GM12891 (cell line): Measurements from ENCODE around the gene FEZF2.

Experiments
- DNase-seq: peaks from one replicate; pipeline ENCODE4 v3.0.0; 2011; ENCODE audit warnings: low spot score; ENCODE audit not compliant: insufficient read length
- FAIRE-seq: peaks from 2 replicates; lab custom pipeline; 2011; peaks lifted over from hg19 to GRCh38; lab: Jason Lieb, UNC
- PAX5 ChIP-seq: IDR thresholded peaks from 2 replicates; pipeline ENCODE4 v1.6.1; 2011; ENCODE audit warnings: low read length, moderate library complexity, mild to moderate bottlenecking; ENCODE audit not compliant: insufficient read depth, severe bottlenecking
- POLR2A ChIP-seq: IDR thresholded peaks from 2 replicates; pipeline ENCODE4 v1.6.1; 2011; ENCODE audit warnings: low read depth, low read length, control low read depth
- POLR2AphosphoS5 ChIP-seq: IDR thresholded peaks from 2 replicates; pipeline ENCODE4 v1.6.1; 2011; ENCODE audit warnings: low read depth, low read length, control low read depth
- POU2F2 ChIP-seq: IDR thresholded peaks from 2 replicates; pipeline ENCODE4 v1.6.1; 2011; ENCODE audit warnings: low read depth, mild to moderate bottlenecking, control low read depth, low read length, moderate library complexity
- SPI1 ChIP-seq: IDR thresholded peaks from 2 replicates; pipeline ENCODE4 v1.6.1; 2011; ENCODE audit warnings: low read depth, low read length, control low read depth
- TAF1 ChIP-seq: IDR thresholded peaks from 2 replicates; pipeline ENCODE4 v1.6.1; 2011; ENCODE audit warnings: low read depth, low read length, control low read depth

FEZF2 gene

DNA sequence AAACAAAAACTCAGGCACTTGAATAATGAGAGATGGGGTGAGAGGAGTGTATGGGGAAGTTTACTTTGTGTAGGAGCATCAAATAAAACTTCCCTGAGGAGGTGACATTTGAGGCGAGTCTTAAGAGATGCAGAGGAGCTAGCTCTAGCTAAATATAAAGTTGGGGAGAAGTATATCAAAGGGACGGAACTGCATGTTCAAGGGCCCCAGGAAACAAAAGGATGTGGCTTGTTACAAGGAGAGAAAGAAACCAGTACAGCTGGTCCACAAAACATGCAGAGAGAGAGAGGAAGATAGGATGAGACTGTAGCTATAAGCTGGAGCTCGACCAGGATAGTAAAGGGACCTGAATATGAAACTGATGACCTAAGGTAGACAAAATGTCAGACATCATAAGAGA is 17.6 kb downstream of the FEZF2 start:
- TF ChIP-seq POLR2AphosphoS5 (no peak), POLR2A (no peak), POU2F2 (no peak), SPI1 (no peak), TAF1 (no peak), PAX5 (no peak)
- DNase-seq (no peak), FAIRE-seq (no peak)

DNA sequence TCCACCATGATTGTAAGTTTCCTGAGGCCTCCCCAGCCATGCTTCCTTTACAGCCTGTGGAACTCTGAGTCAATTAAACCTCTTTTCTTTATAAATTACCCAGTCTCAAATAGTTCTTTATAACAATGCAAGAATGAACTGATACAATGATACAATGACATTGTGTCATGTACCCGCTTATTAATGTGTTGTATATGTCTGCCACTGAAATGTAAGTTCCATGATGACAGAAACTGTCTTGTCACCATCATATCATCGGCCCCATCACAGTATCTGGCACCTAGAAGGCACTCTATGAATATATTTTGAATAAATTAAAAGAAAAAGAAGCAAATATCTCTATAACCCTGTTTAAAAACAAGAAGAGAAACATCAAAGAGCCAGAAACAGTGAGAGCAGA is 29.6 kb downstream of the FEZF2 start:
- no peak for DNase-seq
- FAIRE-seq: no peak
- TF ChIP-seq POLR2A (no peak), POU2F2 (no peak), PAX5 (no peak), TAF1 (no peak), POLR2AphosphoS5 (no peak), SPI1 (no peak)

DNA sequence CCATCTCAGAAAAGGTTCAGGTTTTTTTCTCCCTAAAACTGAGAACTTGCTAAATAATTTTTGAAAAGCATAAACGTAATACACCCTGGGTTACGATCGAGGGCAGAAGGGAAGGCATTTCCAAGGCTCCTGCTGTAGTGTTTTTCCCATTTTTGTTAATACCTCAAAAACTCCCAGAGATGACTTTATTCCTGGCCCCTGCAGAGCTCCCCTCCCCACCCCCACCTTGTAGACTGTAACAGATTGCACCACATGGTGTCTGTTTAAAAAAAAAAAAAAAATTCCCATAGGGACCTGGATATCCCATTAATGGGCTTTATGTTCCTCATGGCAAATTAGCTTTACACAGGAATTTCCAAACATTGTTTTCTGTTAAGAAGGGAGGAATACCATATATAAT is 38.2 kb downstream of the FEZF2 start:
- FAIRE-seq (no peak), DNase-seq (no peak)
- TF ChIP-seq POU2F2 (no peak), PAX5 (no peak), POLR2AphosphoS5 (no peak)

DNA sequence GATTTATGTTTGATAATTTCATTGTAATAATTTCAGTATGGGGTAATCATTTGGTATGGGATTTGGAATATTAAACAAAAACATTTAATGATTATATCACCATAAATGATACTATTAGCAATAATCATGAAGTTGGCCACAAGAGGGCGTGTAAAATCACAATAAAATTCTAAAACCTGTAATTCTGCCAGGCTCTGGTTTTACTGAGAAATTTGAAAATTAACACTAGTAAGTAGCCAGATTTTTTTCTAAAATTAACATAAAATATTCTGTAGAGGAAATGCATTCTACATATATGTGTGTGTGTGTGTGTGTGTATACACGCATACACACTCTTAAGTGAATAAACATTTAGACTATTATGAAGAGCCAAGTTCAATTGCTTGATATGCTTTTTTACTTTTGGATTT is 40.5 kb downstream of the FEZF2 start:
- FAIRE-seq (no peak), DNase-seq (no peak)
- TF ChIP-seq PAX5: no peak
- TF ChIP-seq POLR2AphosphoS5: no peak
- TF ChIP-seq POLR2A: no peak
- no peak for TF ChIP-seq TAF1
- TF ChIP-seq SPI1: no peak
- TF ChIP-seq POU2F2: no peak

DNA sequence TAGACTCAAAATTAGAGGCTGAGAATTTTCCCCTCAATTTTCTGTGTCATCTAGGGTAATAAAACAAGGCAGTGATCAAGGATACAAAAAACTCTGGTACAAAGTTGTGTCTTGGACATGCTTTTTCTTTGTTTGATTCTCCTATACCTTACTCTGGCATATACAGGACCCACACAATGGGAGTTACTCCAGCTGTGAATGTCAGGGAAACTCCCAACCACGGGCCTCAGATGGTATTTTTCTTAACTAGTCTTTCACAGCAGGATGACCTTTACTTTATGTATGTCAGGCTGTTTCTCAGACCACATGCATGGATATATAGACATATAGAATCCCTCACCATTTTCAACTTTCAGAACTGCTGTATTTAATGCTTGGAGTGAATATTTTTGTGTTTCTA is 41.3 kb downstream of the FEZF2 start:
- FAIRE-seq (no peak), DNase-seq (no peak)
- TF ChIP-seq SPI1: no peak
- no peak for TF ChIP-seq POLR2A
- no peak for TF ChIP-seq POLR2AphosphoS5
- no peak for TF ChIP-seq POU2F2
- TF ChIP-seq PAX5: no peak
- TF ChIP-seq TAF1: no peak

DNA sequence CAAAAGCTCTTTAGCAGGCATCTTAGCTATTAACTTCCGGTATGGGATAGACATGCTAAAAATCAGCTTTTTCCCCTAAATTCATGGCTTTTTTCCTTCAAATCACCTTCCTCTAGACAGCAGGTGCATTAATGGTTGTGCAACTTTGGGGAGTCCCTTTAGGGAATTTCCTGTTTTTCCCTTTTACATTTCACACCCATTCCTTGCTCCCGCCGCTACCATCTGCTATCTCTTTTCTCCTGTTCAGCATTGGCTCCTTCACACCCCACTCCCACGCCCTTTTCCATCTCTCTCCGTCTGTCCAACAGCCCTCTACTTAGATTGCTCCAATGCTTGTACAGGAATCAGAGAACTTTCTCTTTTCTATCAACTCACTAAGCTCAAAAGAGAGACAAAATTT is 43.4 kb downstream of the FEZF2 start:
- DNase-seq: no peak
- no peak for FAIRE-seq
- TF ChIP-seq SPI1 (no peak), POLR2A (no peak), POLR2AphosphoS5 (no peak), TAF1 (no peak), PAX5 (no peak), POU2F2 (no peak)

DNA sequence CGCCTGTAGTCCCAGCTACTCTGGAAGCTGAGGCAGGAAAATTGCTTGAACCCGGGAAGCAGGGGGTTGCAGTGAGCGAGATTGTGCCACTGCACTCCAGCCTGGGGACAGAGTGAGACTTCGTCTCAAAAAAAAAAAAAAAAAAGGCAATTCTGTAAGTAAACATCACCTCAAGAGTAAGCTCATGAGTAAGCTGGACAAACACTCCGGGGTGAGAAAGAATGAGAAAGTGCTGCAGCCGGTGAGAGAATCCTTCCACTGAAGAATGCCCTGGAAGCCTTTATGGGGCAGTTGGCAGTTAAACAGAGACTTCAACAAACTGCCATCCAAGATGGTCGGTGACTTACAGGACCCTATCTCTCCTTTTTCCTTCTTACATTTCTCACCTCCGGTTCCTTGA is 47.5 kb downstream of the FEZF2 start:
- DNase-seq (no peak), FAIRE-seq (no peak)
- no peak for TF ChIP-seq POU2F2
- no peak for TF ChIP-seq POLR2A
- no peak for TF ChIP-seq PAX5
- no peak for TF ChIP-seq POLR2AphosphoS5
- no peak for TF ChIP-seq TAF1
- TF ChIP-seq SPI1: no peak

DNA sequence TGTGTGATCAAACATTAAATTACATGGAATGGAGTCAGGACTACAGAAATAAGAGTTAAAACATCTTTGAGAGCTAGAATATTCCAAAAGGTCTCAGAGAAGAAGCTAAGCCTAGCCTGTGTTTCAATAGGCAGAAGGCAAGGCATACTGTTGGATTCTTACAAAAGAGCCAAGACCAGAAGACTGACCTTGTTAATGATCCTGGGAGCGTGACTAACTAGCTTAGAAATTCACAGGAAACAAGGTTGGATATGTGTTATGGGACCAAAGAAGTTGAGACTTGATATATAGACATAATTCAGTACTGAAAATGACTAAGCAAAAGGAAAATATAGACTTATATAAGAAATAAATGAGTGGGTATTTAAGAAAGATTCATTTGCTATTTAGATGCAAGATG is 50.1 kb downstream of the FEZF2 start:
- FAIRE-seq (no peak), DNase-seq (no peak)
- TF ChIP-seq POLR2A (no peak), POLR2AphosphoS5 (no peak), SPI1 (no peak), POU2F2 (no peak), PAX5 (no peak), TAF1 (no peak)
